HG02852 (cell line): ENCODE data around the gene VWA3B.
"Not testable (repeated sequence)": the region's sequence is repeated elsewhere in the genome, so short reads cannot be mapped to it uniquely, and the experiment has no call there.

Experiments
- ATAC-seq: cut with Tn5 transposase; IDR thresholded peaks from one replicate; pipeline ENCODE4 v1.9.1; 2021; ENCODE audit warnings: mild to moderate bottlenecking, moderate library complexity; ENCODE audit not compliant: unreplicated experiment

VWA3B gene

DNA sequence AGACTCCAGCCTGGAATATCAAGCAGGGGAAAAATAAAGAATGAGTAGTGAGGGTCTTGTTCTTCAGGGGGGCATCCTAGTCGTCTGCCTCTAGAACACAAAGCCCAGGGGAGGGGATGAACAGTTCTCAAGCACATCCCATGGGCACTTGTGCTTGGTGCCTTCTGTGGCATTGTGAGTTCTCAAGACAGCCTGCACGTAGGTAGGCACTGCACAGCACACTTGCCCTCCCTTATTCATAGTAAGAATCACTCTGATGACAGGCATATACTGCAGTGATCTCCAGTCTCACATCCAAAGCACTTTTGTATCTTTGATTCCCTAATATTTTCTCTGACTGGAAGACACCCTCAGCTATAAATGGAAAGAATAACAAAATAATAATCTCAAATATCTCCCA is 154.6 kb downstream of the VWA3B start:
- ATAC-seq = no peak

DNA sequence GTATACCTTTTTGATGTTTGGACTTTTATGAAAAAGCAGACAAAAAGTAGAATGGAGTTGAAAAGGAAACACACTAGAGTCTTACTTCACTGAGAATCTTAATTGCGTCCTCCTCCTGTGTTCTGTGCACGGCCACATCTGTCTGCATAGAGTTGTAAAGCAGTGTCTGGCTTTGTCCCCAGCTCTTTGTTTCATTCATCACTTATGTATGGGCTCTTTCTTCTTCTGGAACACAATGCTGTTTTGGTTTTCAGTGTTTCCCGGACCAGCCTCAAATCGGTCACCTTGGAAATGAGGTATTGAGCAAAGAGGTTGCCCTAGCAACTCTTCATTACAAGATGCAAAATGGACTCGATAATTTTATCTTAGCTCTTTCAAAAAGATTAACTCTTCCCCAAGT is 155.0 kb downstream of the VWA3B start:
- no peak for ATAC-seq

DNA sequence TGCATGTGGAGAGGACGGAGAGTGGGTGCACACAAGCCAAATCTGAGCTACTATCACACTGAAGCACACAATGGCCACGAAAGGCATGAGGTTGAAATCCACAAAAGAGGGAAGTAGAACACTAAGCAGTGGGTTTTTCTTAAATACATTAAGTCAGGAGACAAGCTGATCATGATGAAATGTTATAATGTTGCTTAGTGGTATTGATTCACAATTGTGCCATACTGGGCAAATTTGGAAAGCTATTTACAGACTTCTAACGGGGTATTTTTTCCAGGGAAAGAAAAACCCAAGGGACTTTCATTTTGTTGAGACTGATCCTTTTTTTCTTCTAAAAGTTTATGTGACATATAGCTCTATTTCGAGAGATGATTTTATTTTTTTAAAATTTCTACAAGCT is 158.5 kb downstream of the VWA3B start:
- no peak for ATAC-seq

DNA sequence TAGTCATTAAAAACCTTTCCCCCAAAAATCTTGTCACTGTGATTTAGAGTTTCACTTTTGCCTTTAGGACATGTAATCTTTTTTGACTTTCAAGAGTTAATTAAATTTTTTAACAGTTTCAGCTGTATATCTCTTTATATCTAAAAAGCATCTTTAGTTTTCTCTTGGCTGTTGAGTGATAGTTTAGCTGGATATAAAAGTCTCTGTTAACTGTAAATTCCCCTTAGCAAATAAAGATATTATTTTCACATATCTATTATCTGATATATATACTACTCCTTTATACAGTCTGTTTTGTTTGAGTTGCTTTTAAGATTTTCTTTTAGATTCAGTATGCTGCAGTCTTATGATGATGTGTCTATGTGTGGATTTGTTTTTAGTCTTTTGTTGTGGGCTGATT is 160.4 kb downstream of the VWA3B start:
- no peak for ATAC-seq

DNA sequence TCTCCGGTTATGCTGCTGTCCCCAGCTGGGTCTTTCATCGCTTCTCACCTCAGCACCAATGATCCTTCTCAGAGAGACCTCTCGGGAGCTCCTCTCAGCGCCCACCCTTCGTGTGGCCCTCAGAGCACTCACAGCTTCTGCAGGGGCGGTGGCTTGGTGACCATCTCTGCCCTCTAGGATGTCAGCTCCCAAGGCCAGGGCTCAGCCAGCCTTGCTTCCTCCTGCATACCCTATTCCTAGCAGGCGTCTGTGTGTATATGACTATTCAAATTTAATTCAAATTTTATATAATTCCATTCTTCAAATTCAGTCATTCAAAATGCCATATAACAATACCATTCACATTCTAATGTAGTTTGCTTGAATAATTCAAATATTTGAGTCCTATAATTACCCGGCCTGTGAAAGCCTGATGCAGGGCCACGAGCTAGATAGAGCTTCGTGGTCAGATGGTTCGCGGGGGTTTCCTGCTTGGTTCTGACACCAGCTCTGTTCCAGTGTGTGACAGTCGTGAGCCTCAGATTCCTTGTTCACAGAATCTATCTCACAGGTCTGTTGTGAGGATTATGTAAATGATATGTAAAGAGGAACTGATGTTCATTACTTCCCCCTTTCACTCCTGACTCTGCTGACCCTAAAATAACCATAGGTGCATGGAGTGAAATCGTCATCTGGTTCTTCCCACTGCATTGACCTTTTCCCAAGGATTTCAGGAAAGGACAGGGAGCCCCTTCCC is 165.2 kb downstream of the VWA3B start:
- ATAC-seq = no peak

DNA sequence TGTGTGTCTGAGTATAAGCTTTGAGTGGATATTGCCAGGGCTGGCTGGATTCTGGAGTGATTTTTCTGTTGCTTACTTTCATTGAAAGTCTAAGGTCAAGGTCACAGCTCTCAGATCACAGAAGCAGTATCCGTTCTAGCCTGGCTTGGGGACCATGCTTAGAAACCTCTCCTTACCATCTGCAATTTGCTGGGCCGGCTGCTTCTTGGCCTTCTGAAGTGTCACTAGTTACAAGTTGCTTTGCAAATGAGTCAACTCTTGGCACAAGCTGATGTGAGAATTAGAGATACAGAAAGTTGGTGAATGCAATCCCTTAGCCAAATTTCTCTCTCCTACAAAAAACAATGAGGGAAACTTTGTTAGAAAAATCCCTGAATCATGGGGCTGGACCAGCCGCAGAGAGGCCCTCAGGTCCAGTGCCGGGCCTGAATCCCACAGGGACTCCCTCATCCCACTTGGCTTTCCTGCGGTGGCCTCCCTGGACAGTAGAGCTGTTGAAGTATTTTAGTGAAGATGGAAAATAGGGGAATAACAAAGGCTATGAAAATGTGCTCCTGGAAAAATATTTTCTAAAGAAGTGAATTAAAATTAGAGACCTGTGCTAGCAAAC is 166.6 kb downstream of the VWA3B start:
- no peak for ATAC-seq

DNA sequence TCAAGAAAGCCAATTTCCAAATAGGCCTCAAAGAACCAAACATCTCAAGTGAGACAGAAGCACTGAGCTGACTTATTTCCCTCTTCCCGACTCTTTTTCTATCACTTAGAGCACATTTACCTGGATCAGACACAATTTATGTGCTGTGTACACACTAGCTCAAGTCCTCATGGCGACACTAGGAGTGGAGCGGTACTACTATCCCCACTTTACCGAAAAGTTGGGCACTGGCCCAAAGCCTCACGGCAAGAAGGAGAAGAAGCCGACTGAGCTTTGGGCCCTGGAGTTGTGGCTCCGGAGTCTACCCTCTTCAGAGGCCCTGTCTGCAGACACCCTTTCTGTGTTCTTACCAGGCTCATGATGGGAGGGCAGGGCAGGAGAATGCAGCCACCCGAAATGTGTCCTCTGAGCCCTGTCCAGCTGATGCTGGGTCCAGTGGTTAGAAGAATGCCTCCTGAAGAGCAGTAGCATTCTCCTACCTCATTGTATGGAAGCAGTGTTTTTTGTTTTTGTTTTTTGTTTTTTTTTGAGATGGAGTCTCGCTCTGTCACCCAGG is 167.6 kb downstream of the VWA3B start:
- no peak for ATAC-seq

DNA sequence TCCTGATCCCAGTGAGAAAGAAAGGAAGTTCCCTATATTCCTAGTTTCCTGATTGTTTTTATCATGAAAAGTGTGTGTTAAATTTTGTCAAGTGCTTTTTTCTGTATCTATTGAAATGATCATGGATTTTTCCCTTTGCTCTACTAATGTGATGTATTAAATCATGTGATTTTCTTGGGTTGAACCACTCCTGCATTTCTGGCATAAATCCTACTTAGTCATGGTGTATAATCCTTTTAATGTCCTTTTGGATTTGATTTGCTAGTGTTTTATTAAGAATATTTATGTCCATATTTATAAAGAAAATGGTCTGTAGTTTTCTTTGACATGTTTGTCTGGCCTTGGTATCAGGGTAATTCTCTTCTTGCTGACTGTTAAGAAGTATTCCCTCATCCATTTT is 171.9 kb downstream of the VWA3B start:
- ATAC-seq = no peak

DNA sequence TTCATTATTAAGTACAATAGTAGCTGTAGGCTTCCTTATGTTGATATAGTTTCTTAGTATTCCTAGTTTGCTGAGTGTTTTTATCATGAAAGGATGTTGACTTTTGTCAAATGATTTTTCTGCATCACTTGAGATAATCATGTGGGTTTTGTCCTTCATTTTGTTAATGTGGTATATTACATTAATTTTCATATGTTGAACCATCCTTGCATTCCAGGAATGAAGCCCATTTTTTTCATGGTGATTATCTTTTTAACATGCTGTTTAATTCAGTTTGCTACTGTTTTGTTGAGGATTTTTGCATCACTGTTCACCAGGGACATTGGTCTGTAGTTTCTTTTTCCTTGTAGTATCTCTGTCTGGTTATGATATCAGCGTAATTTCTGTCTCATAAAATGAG is 176.4 kb downstream of the VWA3B start:
- no peak for ATAC-seq

DNA sequence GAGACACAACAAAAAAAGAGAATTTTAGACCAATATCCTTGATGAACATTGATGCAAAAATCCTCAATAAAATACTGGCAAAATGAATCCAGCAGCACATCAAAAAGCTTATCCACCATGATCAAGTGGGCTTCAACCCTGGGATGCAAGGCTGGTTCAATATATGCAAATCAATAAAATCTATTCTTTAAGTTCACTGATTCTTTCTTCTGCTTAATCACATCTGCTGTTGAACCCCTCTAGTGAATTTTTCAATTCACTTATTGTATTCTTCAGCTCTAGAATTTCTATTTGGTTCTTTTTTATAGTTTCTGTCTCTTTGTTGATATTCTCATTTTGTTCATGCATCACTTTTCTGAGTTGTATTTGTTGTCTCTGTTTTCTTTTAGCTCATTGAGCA is 181.3 kb downstream of the VWA3B start:
- not testable (repeated sequence) for ATAC-seq

DNA sequence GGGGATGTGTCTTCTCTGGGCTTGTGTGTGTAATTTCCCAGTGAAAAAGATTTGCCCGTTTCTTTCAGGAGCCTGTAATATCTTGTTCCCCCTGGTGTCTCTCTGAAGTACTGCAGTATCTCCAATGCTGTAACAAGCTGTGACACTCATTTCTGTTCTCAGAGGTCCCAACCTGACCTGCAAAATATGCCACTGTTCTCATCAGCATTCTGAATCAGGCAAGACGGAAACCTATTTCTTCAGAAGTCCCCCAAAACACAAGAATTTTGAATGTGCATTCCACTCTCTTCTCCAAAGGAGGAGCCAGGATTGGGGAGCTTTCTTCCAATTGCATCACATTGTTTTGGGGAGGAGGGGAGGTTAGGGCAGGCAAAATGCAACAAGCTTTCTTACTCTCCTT is 182.3 kb downstream of the VWA3B start:
- no peak for ATAC-seq

DNA sequence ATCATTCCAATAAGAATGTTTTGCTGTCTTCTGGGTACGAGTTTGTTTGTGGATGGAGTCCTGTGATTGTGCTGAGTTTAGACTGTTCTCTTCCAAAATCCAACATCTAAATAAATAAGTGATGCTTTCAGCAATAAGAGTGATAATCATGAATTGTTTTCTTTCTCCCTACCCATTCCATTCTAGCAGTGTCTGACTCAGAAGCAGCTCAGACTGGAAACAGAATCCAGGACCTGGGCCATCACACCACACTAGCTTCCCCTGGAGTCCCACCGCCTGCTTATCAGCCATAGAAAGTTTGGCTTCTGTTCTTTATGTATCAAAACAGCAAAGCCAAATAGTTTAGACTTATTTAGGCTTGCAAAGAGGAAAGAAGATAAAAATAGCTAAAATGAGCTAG is 182.9 kb downstream of the VWA3B start:
- no peak for ATAC-seq

DNA sequence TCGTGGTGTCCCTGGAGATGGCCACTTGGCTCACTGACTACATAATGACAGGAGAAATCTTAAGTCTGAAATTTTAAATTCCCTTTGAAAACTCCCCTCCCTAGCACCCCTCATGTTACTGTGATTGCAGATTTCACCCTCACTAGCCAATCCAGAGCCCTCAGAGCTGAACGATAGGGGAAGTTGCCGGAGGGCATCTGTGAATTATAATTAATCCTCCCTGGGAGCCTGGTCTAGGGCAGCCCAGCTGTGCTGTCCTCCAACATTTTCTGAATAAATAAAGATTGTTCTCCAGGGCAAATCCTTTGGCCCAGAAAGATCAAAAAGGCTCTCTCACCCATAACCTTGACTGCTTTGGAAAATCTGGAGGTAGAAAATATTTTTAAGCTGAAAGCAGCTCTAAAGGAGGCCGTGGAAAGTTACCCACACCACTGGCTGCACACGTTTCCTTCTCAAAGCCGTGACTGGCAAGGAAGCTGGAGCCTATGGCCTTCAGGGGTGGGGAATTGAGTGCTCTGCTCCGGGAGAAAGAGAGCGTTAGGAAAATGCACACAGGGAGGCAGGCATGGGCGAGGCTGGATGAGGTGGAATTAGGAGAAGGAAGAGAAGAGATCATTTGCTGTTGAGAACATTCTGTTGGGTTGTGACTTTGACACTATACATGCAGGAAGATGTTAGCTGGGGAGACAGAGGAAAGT is 190.3 kb downstream of the VWA3B start:
- no peak for ATAC-seq

DNA sequence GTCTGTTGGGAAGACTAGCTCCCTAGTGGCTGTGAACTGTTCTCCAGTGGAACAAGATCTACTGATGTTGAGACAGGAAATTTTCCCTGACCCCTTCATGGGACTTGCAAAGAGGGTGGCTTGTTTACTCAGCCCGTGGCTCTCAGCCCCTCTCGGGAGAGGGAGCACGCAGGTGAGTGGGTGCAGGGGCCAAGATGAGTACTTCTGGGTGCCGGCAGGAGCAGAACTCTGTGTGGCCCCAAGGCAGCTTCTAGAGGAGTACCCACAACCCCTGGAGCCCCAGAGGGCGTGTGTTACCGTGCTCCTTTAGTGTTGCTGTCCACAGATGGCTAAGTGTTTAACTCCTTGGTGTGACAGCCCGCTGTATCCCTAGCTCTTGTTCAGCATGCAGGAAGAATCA is 191.1 kb downstream of the VWA3B start:
- ATAC-seq = no peak

DNA sequence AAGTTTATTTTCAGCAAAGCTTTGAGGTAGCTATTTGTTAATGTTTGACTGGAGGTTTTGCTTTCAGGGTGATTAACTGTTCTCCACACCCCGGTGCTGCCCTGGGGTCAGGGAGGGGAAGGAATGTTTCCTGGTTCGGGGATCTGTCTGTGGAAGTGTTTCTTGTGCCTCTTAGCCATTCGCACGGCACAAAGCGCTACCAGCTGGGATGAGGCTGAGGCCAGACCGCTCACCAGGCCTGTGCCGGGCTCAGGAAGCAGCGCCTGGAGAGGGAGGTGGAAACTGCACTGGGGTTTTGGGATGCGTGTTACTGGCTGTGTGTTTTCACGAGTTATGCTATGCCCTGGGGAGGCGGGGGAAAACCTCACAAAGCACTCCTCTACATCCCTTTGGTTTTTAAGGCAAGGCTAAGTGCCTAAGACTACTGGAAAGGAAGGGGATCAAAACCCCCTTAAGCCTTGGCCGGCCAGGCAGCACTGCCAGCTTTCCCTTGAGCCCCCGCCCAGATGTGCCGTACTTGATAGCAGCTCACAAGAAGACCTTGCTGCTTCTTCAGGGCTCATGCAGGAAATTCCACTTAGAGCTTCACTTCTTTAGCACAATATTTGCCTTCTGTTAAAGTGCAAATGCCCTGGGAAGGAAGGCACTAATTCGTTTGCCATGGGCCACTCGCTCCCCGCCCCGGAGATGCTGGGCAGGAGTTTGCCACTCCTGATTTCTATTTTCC is 193.6 kb downstream of the VWA3B start:
- no peak for ATAC-seq

DNA sequence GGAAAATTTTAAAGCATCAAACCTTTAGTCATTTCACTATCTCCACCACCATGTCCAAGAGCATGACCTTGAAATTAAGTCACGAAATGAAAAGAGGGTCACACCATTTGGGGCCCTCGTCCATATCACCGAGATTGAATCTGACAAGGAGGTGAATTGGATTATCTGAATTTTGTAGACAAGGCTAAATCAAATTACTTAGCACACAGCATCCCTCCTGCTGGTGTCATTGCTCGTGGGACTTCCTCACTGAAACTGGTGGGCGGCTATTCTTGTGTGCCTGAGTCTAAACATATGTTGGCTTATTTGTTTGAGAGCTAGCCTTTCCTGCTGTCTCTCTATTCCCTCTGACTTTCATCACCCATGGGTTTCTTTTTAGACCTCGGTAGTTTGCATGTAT is 194.6 kb downstream of the VWA3B start:
- no peak for ATAC-seq

DNA sequence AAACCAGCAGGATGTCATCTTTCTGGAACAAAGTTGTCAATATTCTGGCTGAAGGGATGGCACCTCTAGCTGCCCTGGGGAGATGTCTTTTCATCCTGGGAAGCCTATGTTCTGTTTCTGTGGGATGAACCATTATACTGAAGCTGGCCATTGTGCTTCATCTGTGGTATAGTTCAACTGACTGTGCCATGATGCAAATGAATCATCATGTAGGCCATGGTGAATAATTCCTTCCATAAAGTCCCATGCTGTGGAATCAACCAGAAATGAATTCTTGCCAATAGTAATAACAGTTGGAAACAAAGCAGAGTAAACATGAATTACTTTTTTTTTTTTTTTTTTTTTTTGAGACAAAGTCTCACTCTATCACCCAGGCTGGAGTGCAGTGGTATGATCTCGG is 195.1 kb downstream of the VWA3B start:
- ATAC-seq = no peak

DNA sequence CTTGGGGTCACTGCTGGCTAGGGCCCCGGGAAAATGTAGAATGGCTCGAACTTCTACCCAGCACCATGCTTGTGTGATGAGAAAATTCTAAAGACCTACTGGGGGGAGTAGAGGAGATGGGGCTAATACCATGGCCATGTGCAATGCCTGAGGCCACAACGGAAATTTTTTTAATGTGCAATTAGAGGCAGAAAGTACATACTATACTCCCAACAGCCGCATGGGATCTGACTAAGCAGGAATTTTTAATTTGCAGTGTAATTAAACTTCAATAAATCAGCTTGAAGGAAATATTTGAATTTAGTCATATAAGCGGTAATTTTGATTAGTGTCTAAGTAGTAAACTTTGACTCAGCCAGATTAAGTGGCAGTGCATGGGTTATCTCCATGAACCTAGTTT is 206.1 kb downstream of the VWA3B start:
- ATAC-seq = no peak

DNA sequence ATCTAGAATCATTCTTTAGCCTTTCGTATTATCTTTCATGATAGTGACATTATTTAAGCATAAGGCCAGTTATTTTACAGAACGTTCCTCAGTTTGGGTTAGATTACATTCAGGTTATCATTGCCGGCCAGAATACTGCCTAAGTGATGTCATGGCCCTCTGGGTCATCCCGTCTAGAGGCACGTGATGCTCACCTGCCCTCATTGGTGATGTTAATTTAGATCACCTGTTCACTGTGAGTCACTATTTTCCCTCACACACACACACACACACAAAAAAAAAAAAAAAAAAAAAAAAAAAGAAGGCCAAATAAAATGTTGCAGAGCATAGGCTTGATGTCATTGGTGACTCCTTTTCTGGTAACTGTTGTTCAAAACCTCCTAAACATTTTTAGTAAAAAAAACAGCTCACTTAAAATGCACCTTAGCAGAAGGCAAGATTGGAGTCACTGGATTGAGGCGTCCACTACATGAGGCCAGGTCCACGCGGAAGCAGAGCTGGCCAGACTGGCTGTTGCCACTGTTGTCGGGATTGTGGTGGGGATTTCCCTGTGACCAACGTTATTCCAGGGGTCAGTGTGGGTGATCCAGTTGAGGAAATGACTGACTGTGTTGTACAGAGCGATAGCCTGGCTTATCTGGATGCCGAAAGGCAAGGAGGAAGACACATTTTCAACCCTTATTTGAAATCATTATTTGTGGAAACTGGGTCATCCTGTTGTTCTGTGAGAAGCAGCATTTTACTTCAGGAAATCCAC is 207.1 kb downstream of the VWA3B start:
- no peak for ATAC-seq

DNA sequence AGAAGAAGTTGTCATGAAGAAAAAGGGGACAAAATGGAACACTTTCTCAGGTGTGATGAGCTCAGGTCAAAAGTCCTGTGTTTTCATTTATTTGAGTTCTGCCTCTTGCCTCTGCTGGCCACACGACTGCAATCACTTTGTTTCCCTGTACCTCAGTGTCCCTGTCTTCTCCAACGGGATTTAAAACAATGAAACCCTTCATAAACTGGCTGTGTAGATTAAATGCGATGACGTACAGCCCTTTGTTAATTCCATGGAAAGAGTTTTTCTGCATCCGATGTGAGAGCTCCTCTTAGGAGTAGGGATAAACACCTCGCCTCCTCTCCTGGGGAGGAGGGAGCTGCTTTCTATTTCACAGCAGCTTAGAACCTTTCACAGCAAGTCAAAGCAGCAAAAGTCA is 207.7 kb downstream of the VWA3B start:
- no peak for ATAC-seq

DNA sequence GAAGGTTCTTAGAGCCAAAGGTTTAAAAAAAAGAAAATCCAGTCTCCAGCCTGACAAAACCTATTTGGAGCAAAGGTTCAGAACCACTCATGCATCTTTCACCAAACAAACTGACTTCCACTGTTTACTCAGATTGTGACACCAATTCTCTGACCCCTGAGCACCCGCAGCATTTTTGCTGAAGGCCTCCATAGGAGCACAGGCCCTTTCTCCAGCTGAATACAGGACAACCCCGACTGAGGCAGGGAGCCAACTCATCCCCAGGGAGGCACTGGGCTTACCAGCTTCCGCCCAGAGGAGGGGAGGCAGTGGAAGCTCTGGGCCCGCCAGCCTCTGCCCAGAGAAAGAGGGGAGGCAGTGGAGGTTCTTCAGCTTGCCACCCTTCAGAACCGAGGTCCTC is 208.3 kb downstream of the VWA3B start:
- ATAC-seq = no peak
